ENCODE results near the gene HHAT. TPM values are rescaled to one million over a fixed set of nuclear protein-coding genes. Genes with fewer than 3 reads are reported as not detected.

The HHAT gene
- polyA plus RNA-seq, 1 donor (not counting 4 experiments of a cell fraction or from before 2014, with no cell fraction given) = 3.8 TPM

GRCh38 chr1:210288116-210288515 is 40.6 kb upstream of the HHAT start:
- dilution Hi-C loops (cut with MboI; ENCODE audit: extremely low pct_ligation_motif_present, low sequenced_read_pairs) = no loop called here
- TF ChIP-seq CTCF (optimal IDR thresholded peaks at IDR 0.05 in 1 of 3, IDR thresholded peaks at IDR 0.05 in 1 of 3, conservative IDR thresholded peaks at IDR 0.05 in 1 of 3; ENCODE audit: extremely low read depth in 1 of 3, insufficient read depth in 2 of 3, low read length in 3 of 3) (no peak), EZH2 (IDR thresholded peaks at IDR 0.05; ENCODE audit: low read length) (no peak)
- FAIRE-seq = no peak

GRCh38 chr1:210289248-210289647 is 39.5 kb upstream of the HHAT start:
- Histone ChIP-seq H4K20me1 (ENCODE audit: control insufficient read depth, extremely low read depth, insufficient read depth, low read length) (no peaks in the 10 kb centered on the region), H3K27me3 (ENCODE audit: control insufficient read depth, extremely low read depth, insufficient read depth, low read length) (peaks cover 11% of the 10 kb centered on the region), H3K4me2 (ENCODE audit: control insufficient read depth, extremely low read depth, insufficient read depth, low read depth, low read length) (no peak overlapping the region), H2AFZ (ENCODE audit: control insufficient read depth, low read length) (no peak overlapping the region), H3K9me3 (ENCODE audit: control insufficient read depth, low read depth, low read length) (no peaks in the 10 kb centered on the region), H3K27ac (ENCODE audit: control insufficient read depth, insufficient read depth, low read length) (no peak overlapping the region), H3K36me3 (ENCODE audit: control insufficient read depth in 2 of 2, extremely low read depth in 1 of 2, insufficient read depth in 2 of 2, low read length in 2 of 2) (no peaks in the 10 kb centered on the region), H3K9ac (ENCODE audit: control insufficient read depth, extremely low read depth, insufficient read depth, low read length) (no peak overlapping the region), H3K4me3 (ENCODE audit: control insufficient read depth in 2 of 3, extremely low read depth in 1 of 3, insufficient read depth in 2 of 3, low read depth in 1 of 3, low read length in 3 of 3) (no peak overlapping the region), H3K79me2 (ENCODE audit: control insufficient read depth, insufficient read depth, low read length) (no peaks in the 10 kb centered on the region), H3K9me1 (ENCODE audit: control insufficient read depth, extremely low read depth, insufficient read depth, low read length) (no peaks in the 10 kb centered on the region), H3K4me1 (ENCODE audit: control insufficient read depth, extremely low read depth, insufficient read depth, low read length) (peaks cover 11% of the 10 kb centered on the region)
- no peak for DNase-seq (ENCODE audit: low read depth, low spot score)
- no peak for TF ChIP-seq CTCF (optimal IDR thresholded peaks at IDR 0.05 in 1 of 3, IDR thresholded peaks at IDR 0.05 in 1 of 3, conservative IDR thresholded peaks at IDR 0.05 in 1 of 3; ENCODE audit: extremely low read depth in 1 of 3, insufficient read depth in 2 of 3, low read length in 3 of 3)
- no peak for TF ChIP-seq EZH2 (IDR thresholded peaks at IDR 0.05; ENCODE audit: low read length)
- dilution Hi-C loops (cut with MboI; ENCODE audit: extremely low pct_ligation_motif_present, low sequenced_read_pairs) = no loop called here
- FAIRE-seq = no peak

More at GRCh38 chr1:210288116-210288515, 40.6 kb upstream of the HHAT start:
- H3K36me3 ChIP-seq (ENCODE audit: control insufficient read depth in 2 of 2, extremely low read depth in 1 of 2, insufficient read depth in 2 of 2, low read length in 2 of 2) = no peaks in the 10 kb centered on the region
- H3K4me2 ChIP-seq (ENCODE audit: control insufficient read depth, extremely low read depth, insufficient read depth, low read depth, low read length) = no peak overlapping the region
- H3K79me2 ChIP-seq (ENCODE audit: control insufficient read depth, insufficient read depth, low read length) = no peaks in the 10 kb centered on the region
- H3K9me1 ChIP-seq (ENCODE audit: control insufficient read depth, extremely low read depth, insufficient read depth, low read length) = no peaks in the 10 kb centered on the region
- peaks cover 11% of the 10 kb centered on the region for H3K4me1 ChIP-seq (ENCODE audit: control insufficient read depth, extremely low read depth, insufficient read depth, low read length)
- H4K20me1 ChIP-seq (ENCODE audit: control insufficient read depth, extremely low read depth, insufficient read depth, low read length) = no peaks in the 10 kb centered on the region
- H2AFZ ChIP-seq (ENCODE audit: control insufficient read depth, low read length) = no peak overlapping the region
- H3K4me3 ChIP-seq (ENCODE audit: control insufficient read depth in 2 of 3, extremely low read depth in 1 of 3, insufficient read depth in 2 of 3, low read depth in 1 of 3, low read length in 3 of 3) = no peak overlapping the region
- H3K27ac ChIP-seq (ENCODE audit: control insufficient read depth, insufficient read depth, low read length) = no peak overlapping the region
- peaks cover 11% of the 10 kb centered on the region for H3K27me3 ChIP-seq (ENCODE audit: control insufficient read depth, extremely low read depth, insufficient read depth, low read length)
- no peak overlapping the region for H3K9ac ChIP-seq (ENCODE audit: control insufficient read depth, extremely low read depth, insufficient read depth, low read length)
- H3K9me3 ChIP-seq (ENCODE audit: control insufficient read depth, low read depth, low read length) = no peaks in the 10 kb centered on the region
- DNase-seq (ENCODE audit: low read depth, low spot score) = no peak
